Thoracic aorta (tissue), 2 donors: ENCODE data around the gene DIP2C. TPM values are rescaled to one million over a fixed set of nuclear protein-coding genes. Genes with fewer than 3 reads are reported as not detected.
"Not testable (repeated sequence)": the region's sequence is repeated elsewhere in the genome, so short reads cannot be mapped to it uniquely, and the experiment has no call there.

ENCODE experiments used
- ATAC-seq: fragments of 150-250 bp; one replicate; pipeline ENCODE4 v1.8.0; 2017; ENCODE audit warnings: low read depth; ENCODE audit not compliant: insufficient number of reproducible peaks, low FRiP score
- DNase-seq: peaks from one replicate; pipeline ENCODE4 v3.0.0-alpha.2; 2020; ENCODE audit warnings: low spot score
- H3K27ac ChIP-seq, 2 donors: fragments of 200-600 bp; sonication (generic); 1 replicate in 1 of 2; 2 replicates in 1 of 2; pipeline ENCODE4 v1.5.1; 2016; ENCODE audit warnings: mild to moderate bottlenecking in 2 of 2, moderate library complexity in 2 of 2
- H3K27me3 ChIP-seq: fragments of 200-600 bp; sonication (generic); replicated peaks from 2 replicates; pipeline ENCODE4 v1.6.0; 2016; ENCODE audit warnings: mild to moderate bottlenecking; ENCODE audit not compliant: insufficient read depth
- H3K36me3 ChIP-seq: fragments of 200-600 bp; sonication (generic); one replicate; pipeline ENCODE4 v1.5.1; 2016
- H3K4me1 ChIP-seq, 2 donors: fragments of 200-600 bp; sonication (generic); 1 replicate in 1 of 2; 2 replicates in 1 of 2; pipeline versions ENCODE4 v1.5.1 to v1.6.0; 2016; ENCODE audit warnings: low read depth in 2 of 2, mild to moderate bottlenecking in 1 of 2; ENCODE audit not compliant: control insufficient read depth in 1 of 2
- H3K4me3 ChIP-seq: fragments of 200-600 bp; sonication (generic); 2 replicates; pipeline ENCODE4 v1.5.1; 2016; ENCODE audit warnings: mild to moderate bottlenecking
- H3K9me3 ChIP-seq: fragments of 200-600 bp; sonication (generic); 2 replicates; pipeline ENCODE4 v1.5.1; 2016
- CTCF ChIP-seq: fragments of 200-600 bp; sonication (generic); IDR thresholded peaks from one replicate; pipeline ENCODE4 v1.5.1; 2019; ENCODE audit warnings: antibody characterized with exemption
- total RNA-seq, 2 donors: library from RNA; depleted of rRNA; stranded (reverse); fragments of >200 nt; gene quantifications; one replicate each; pipeline versions ENCODE4 v1.1.0 to v1.2.3, GENCODE V29; 2016

Gene DIP2C
- total RNA-seq, 2 donors from 2014 or later: 36.8 to 44.0 TPM

- no peak for DNase-seq
- no peaks in the 10 kb centered on the region for H3K27me3 ChIP-seq
- H3K36me3 ChIP-seq: no peaks in the 10 kb centered on the region
- no peak for ATAC-seq
- H3K27ac ChIP-seq: peak overlapping the region; percentile 84
- no peaks in the 10 kb centered on the region for H3K9me3 ChIP-seq
- TF ChIP-seq CTCF: no peak
- H3K4me3 ChIP-seq: no peak overlapping the region
- H3K4me1 ChIP-seq: peaks cover 30 to 66% of the 10 kb centered on the region in 2 donors
Measured at GRCh38 chr10:371515-371914, 318.0 kb downstream of the DIP2C start.

DNA sequence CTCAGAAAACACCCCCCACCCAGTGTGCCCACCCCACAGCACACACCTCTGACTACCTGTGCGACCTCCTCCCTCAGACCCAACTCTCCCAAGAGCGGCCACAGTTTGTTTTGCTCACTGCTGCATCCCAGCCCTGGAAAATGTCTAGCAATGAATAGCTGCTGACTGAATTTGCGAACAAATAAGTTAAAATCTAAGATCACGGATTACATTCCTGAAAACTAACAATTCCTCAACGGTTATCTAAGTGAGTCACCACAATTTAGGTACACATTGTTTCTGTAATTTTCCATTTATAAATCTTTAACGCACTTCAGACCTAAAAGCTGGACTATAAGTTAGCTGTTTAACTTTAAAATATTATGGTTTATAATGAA is 319.0 kb downstream of the DIP2C start:
- Histone ChIP-seq H3K27me3 (no peaks in the 10 kb centered on the region), H3K36me3 (peaks cover 8% of the 10 kb centered on the region), H3K4me1 (peaks cover 30 to 66% of the 10 kb centered on the region in 2 donors), H3K27ac (peak overlapping the region; percentile 84), H3K9me3 (no peaks in the 10 kb centered on the region), H3K4me3 (peak overlapping the region; percentile 63)
- no peak for ATAC-seq
- no peak for DNase-seq
- no peak for TF ChIP-seq CTCF

GRCh38 chr10:369684-370448 is 319.6 kb downstream of the DIP2C start:
- Histone ChIP-seq H3K27ac (peak overlapping the region; percentile 84), H3K36me3 (peaks cover 8% of the 10 kb centered on the region)

DNA sequence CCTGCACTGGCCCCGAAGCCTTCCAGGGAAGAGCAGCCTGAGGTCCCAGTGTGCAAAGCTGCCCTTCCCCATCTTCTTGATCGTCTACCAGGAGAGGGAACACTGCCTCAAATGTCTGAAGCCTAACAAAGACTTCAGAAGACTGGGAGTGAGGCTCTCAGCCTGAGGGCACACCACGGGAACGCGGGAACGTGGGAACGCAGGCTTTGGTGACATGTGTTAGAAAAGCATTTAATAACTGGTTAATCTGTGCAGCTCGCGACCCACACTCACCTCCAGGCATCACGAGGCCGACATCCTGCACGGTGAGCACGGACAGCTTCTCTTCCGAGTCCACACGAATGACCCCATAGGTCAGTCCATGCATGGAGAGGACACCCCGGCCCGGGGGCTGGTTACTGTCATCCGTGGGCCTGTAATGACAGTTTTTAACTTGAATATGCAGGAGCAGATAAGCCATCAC is 320.2 kb downstream of the DIP2C start:
- Histone ChIP-seq H3K9me3 (no peaks in the 10 kb centered on the region), H3K4me1 (peaks cover 30 to 60% of the 10 kb centered on the region in 2 donors), H3K4me3 (peak overlapping the region; percentile 63), H3K27me3 (no peaks in the 10 kb centered on the region), H3K27ac (peak overlapping the region; percentile 84), H3K36me3 (peaks cover 12% of the 10 kb centered on the region)
- ATAC-seq (no peak), DNase-seq (no peak)
- TF ChIP-seq CTCF: no peak

More at GRCh38 chr10:369684-370448, 319.6 kb downstream of the DIP2C start:
- TF ChIP-seq CTCF: no peak
- peak; percentile 21 for ATAC-seq
- H3K27me3 ChIP-seq: no peaks in the 10 kb centered on the region
- DNase-seq: no peak
- peak overlapping the region; percentile 63 for H3K4me3 ChIP-seq
- H3K9me3 ChIP-seq: no peaks in the 10 kb centered on the region
- H3K4me1 ChIP-seq: peaks cover 30 to 66% of the 10 kb centered on the region in 2 donors

DNA sequence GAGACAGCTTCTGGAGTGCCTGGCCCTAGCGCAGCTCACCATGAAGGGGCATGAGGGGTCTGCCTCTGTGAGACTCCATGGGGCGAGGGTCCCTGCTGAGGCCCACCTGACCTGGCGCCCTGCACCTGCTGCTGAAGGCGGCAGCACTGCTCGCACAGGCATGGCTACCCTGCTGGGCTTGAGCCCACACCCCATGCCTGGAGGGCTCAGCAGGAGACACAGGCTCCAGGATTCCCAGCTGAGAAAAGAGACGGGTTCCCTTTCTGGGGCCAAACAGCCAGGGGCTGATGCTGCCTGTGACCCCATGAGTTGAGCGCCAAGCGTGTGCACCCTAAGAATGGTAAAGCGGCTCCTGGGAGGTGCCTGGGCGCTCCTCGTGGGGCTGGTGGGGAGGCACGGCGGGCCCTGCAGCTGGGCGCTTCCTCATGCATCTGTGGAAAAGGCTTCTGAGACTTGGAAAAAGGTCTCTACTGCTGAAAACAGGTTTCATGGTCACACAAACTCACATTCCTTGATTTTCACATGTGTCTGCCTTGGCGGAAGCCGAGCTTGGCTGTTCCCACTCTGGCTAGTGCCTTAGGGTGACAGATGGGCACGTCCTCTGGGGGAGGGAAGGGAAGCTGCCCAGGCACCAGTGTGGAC is 320.8 kb downstream of the DIP2C start:
- DNase-seq (no peak), ATAC-seq (no peak)
- TF ChIP-seq CTCF: no peak
- H3K4me3 ChIP-seq: peak overlapping the region; percentile 63
- peaks cover 26 to 54% of the 10 kb centered on the region in 2 donors for H3K4me1 ChIP-seq
- H3K27ac ChIP-seq: peak overlapping the region; percentile 84
- H3K9me3 ChIP-seq: no peaks in the 10 kb centered on the region
- H3K36me3 ChIP-seq: peaks cover 16% of the 10 kb centered on the region
- H3K27me3 ChIP-seq: no peaks in the 10 kb centered on the region

DNA sequence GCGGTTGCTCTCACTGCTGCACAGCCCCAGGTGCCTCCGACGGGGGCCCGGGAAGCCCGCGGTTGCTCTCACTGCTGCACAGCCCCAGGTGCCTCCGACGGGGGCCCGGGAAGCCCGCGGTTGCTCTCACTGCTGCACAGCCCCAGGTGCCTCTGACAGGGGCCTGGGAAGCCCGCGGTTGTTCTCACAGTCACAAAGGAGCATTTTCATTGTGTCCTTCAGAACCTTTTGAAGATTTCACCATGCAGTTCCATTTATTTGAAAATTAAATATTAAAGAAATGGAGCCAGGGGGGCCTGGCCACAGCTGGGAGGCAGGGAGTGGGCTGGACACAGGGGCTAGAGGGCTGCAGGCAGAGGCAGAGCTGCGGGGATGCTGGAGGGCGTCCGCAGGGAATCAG is 321.4 kb downstream of the DIP2C start:
- H3K9me3 ChIP-seq, H3K27me3 ChIP-seq, H3K4me3 ChIP-seq, ATAC-seq, DNase-seq: not testable (repeated sequence)
- peaks cover 19% of the 10 kb centered on the region for H3K36me3 ChIP-seq
- peak overlapping the region; percentile 84 for H3K27ac ChIP-seq
- H3K4me1 ChIP-seq: peaks cover 26 to 48% of the 10 kb centered on the region in 2 donors
